Central memory CD4-positive, alpha-beta T cell (primary cell): ENCODE results near the gene SQSTM1.
"Not testable (repeated sequence)": the region's sequence is repeated elsewhere in the genome, so short reads cannot be mapped to it uniquely, and the experiment has no call there.

Source experiments
- DNase-seq: peaks from one replicate; pipeline ENCODE4 v3.0.0; 2022
- total RNA-seq, 3 experiments: gene quantifications; one replicate each; lab custom pipeline; 2026; lab: John Stamatoyannopoulos, UW

The SQSTM1 gene
- total RNA-seq = 239 to 320 (median 255) reads per million in 3 experiments

DNA sequence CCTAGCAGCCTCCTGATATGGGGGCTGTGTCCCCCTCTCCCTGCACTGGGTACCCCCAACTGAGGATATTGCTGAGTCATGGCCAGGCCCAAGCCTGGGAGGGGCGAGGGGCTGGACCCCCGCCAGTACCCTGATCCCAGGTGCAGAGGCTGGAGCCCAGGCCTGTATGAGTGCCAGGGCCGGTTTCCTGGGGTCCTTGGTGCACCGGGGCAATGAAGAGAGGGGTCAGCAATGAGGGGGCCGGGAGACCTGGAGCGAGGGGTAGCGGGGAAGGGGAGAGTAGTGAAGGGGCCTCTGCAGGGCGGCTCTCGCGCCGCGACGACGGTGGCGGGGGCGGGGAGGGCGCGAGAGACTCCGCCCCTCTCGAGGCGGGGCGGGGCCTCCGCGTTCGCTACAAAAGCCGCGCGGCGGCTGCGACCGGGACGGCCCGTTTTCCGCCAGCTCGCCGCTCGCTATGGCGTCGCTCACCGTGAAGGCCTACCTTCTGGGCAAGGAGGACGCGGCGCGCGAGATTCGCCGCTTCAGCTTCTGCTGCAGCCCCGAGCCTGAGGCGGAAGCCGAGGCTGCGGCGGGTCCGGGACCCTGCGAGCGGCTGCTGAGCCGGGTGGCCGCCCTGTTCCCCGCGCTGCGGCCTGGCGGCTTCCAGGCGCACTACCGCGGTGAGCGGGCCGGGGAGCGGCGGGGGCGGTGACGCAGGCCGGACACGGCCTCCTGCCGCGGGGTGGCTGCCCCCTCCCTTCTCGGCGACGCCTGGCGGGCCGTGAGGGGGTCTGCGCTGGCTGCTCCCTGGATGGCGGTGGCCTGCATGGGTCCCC, at the start of gene SQSTM1:
SQSTM1 (plus strand) TSS at position 423 of the 815 bp plus-strand sequence; CDS start at position 455, 32 bp downstream.
- DNase-seq = peak; percentile 78

DNA sequence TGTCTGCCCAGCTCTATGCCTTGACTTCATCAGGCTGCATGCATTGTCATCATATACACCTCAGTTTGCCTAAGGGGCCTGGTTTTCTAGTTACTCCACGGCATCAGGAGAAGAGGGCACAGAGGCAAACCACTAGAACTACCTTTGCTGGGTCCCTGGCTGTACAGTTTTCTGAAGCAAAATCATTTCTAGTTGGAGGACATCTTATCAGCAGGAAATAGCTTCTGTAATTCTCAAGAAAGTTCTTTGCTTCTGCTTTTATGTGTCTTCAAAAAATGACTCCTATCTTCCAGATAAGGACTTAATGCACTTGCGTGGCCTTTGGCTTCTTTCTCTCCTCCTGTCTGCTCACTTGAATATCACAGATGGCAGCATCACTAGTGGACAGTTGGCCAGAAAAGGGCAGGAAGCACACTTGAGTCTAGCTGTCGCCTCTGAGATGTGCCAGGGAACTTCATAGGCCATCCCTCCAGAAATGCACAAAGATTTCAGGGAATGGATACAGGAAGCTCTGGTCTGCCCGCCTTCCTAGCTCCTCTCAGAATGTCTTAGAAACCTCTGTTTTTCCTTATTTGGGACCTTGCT, 49.3 kb upstream of the SQSTM1 start:
- no peak for DNase-seq

GRCh38 chr5:179772351-179772750, 48.4 kb upstream of the SQSTM1 start:
- DNase-seq = no peak

- no peak for DNase-seq
Observed at GRCh38 chr5:179773686-179774040, 47.0 kb upstream of the SQSTM1 start.

- no peak for DNase-seq
Observed at GRCh38 chr5:179774442-179774841, 46.3 kb upstream of the SQSTM1 start.

DNA sequence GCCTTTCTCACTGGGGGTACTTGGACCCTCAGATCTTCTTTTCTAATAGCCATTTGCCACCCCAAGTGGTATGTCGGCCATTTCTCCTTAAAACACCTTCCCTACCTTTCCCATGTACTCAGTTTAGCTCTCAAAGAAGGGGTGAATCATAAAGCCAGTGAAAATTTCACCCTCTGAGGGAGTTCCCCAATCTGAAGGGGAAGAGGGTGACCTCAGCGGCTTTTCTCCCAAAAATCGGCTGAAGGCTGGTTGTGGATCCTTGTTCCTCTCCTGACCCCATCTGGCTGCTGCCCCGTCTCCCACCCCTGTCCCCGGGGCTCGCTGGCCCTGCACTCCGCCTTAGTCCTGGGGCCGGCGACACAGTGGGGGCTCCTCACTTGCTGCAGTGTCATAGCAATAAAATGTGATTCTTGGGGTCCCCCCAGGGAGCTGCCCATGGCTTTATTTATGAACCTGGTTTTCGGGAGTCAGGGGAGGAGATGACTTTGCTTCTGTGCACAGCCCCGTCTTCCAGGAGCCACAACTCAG, 44.2 kb upstream of the SQSTM1 start:
- DNase-seq = no peak

GRCh38 chr5:179777456-179777855, 43.2 kb upstream of the SQSTM1 start:
- no peak for DNase-seq

DNA sequence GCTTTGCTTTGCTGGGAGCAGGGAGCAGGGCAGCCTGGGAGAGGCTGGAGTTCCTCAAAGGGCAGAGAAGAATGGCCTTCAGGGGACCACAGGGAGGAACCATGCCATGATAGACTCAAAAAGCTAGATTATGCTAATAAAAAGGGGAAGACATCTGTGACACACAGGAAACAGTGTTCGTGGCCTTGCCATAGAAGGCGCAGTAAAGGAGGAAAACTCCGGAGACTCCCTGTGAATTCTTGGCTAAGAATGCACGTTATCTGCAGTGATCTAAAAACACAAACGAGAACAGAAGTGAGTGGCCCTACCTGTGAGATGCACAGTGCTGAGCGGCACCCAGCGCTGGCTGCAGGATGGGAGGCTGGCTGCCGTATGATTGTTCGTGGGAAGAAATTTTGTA, 42.8 kb upstream of the SQSTM1 start:
- DNase-seq = no peak

DNA sequence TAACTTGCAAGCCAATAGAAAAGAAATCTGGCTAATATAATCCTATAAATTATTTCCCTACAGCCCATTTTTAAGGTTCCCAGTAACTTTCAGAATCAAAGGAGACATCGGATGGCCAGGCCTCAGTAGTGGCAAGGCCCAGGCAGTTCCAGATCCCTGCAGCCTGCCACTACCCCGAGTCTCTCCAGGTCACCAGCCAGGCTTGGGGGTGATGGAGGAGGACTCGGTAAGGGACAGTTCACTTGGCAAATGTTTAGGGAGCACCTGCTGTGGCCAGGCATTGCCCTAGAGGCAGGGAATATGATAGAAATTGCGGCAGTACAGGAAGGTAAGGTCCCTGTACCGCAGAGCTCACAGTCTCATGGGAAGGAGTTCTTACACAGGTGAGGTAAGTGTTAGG, 42.1 kb upstream of the SQSTM1 start:
- no peak for DNase-seq

GRCh38 chr5:179779826-179780225, 40.9 kb upstream of the SQSTM1 start:
- DNase-seq = no peak

GRCh38 chr5:179780362-179780761, 40.3 kb upstream of the SQSTM1 start:
- no peak for DNase-seq

GRCh38 chr5:179781846-179782245, 38.9 kb upstream of the SQSTM1 start:
- no peak for DNase-seq

DNA sequence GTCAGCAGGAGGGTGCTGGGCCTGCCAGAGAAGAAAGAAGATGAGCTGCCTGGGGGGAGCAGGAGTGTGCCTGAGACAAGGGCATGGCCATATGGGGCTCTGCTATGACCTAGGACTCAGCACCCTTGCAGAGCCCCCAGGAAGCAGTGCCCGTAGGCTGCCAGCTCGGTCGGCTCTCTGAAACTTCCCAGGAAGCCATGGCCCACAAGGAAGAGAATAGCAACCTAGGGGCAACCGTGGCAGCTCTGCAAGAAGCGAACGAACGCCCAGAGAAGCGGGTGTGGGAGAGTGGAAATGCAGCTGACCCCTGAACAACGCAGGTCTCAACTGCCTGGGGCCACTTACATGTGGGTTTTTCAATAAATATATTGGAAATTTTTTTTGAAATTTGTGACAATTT, 37.6 kb upstream of the SQSTM1 start:
- no peak for DNase-seq

- DNase-seq = no peak
Observed at GRCh38 chr5:179786861-179787260, 33.8 kb upstream of the SQSTM1 start.

GRCh38 chr5:179788193-179788854, 32.4 kb upstream of the SQSTM1 start:
- no peak for DNase-seq

- DNase-seq = not testable (repeated sequence)
Observed at GRCh38 chr5:179789278-179789677, 31.4 kb upstream of the SQSTM1 start.

- DNase-seq = no peak
Observed at GRCh38 chr5:179791881-179792611, 28.7 kb upstream of the SQSTM1 start.

DNA sequence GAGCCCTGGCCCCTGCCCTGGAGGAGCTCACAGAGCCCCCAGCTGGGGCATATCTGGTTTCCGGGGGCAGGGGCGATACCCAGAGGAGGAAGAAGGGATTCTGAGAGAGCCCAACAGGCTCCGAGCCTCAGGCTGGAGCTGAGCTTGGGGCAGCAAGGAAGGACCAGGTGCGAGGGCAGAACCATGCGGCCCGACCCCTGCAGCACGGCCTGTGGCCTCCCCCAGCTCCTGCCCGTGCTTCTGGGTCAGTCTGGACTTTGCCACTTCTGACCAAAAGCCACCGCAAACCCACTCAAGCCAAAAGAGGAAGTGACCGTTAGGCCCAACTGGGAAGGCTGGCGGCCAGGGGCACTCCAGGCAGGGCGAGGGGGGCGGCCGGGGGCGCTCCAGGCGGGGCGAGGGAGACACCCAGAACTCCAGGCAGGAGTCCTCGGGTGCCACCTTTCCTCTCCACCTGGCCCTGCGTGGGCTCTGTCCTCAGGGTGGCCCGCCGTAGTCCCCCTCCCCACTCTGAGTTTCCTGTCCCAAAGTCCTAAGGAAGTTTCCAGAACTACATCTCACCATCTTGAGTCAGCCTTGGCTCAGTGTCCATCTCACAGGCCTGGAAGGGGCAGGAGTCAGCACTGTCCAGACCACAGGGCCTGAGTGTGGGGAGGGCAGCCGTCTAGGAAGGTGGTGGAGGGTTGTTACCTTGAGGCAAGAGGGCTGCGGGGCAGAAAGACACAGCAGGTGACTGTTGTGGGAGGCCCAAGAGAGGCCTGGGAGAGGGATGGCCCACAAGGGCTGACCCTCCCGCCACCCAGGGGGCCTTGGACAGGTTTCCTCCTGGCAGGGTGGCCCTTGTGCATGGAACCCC, 27.9 kb upstream of the SQSTM1 start:
- no peak for DNase-seq

DNA sequence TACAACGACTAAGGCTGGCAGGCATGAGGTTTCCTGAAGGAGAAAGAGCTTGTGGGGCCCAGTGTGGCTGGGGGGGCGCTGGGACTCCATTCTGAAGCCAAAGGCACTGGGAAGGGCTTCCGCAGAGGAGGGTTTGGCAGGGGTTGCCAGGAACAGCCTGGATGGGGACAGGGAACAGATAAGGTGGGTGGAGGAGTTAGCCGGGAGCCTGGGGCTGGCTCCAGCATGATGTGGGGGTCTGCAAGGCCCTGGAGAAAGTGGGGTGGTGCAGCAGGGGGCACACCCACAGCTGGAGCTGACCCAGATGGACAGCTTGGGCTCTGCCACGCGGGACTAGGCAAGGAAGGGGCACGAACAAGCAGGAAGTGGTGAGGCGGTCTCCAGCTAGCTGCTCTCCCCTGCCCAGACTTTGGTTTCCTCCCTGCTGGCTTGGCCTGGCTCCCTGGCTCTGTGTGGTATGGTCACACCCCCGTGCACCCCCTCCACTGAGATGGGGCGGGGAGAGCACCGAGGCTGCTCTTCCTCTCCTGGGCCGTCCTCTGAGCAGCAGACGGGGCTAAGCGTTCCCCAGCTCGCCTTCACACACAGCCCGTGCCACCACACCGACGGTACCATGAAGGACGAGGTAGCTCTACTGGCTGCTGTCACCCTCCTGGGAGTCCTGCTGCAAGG, 27.1 kb upstream of the SQSTM1 start, which contains the start of gene LTC4S:
LTC4S (plus strand) TSS at position 519 of the 672 bp plus-strand sequence; CDS start at position 614, 95 bp downstream.
- DNase-seq = peak; percentile 66

GRCh38 chr5:179794171-179794570, 26.5 kb upstream of the SQSTM1 start:
- DNase-seq = no peak

DNA sequence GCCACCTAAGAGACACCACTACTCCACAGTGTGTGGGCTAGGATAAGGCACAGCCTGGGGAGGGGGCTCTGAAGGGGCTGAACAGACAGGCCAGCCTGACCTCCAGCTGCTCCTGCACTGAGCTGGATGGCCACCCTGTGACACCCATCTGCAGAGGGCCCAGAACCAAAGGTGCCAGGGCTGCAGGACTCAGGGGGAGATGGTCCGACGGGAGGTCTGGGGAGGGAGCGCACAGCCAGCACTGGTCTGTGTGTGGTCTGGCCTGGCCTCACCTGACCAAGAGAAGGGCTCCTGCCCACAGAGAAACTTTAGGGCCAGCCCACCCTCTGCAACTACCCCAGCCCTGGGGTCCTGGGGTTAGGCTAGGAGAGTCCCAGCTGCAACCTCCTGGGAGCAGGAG, 26.1 kb upstream of the SQSTM1 start:
- no peak for DNase-seq
